ENCODE measurements around the gene TADA1. TPM values are rescaled to one million over a fixed set of nuclear protein-coding genes. Genes with fewer than 3 reads are reported as not detected.
A peak's percentile ranks its signal among the peaks of the same experiment; 100 is the strongest.

TADA1 gene
- polyA plus RNA-seq (ENCODE audit: insufficient read length in 4 of 4): 10 to 100 TPM; 23.7 to 27.1 (median 26.0) TPM

GRCh38 chr1:166875734-166876539 lies at the start of gene TADA1:
Gene TADA1 (minus strand): TSS chr1:166876264. CDS start chr1:166876233, 31 bp downstream.
- DNase-seq (ENCODE audit: low read depth in 4 of 4, low spot score in 2 of 4): peak; percentile 85 to 98 (median 92)

GRCh38 chr1:166924823-166925541 lies 48.9 kb upstream of the TADA1 start:
- DNase-seq (ENCODE audit: low read depth in 4 of 4, low spot score in 2 of 4): no peak

- DNase-seq (ENCODE audit: low read depth in 4 of 4, low spot score in 2 of 4): peak in 1 of 4 donors; percentile 42
Measured at GRCh38 chr1:166920561-166921475, 44.8 kb upstream of the TADA1 start.

GRCh38 chr1:166918956-166919316 lies 42.9 kb upstream of the TADA1 start:
- no peak for DNase-seq (ENCODE audit: low read depth in 4 of 4, low spot score in 2 of 4)

- DNase-seq (ENCODE audit: low read depth in 4 of 4, low spot score in 2 of 4): no peak
Measured at GRCh38 chr1:166918088-166918955, 42.3 kb upstream of the TADA1 start.

- DNase-seq (ENCODE audit: low read depth in 4 of 4, low spot score in 2 of 4): no peak
Measured at GRCh38 chr1:166915941-166916340, 39.9 kb upstream of the TADA1 start.

GRCh38 chr1:166915042-166915441 lies 39.0 kb upstream of the TADA1 start:
- no peak for DNase-seq (ENCODE audit: low read depth in 4 of 4, low spot score in 2 of 4)

- DNase-seq (ENCODE audit: low read depth in 4 of 4, low spot score in 2 of 4): no peak
Measured at GRCh38 chr1:166914111-166914510, 38.0 kb upstream of the TADA1 start.

GRCh38 chr1:166911624-166912023 lies 35.6 kb upstream of the TADA1 start:
- DNase-seq (ENCODE audit: low read depth in 4 of 4, low spot score in 2 of 4): no peak

- DNase-seq (ENCODE audit: low read depth in 4 of 4, low spot score in 2 of 4): peak in 2 of 4 donors; percentile 51 to 69
Measured at GRCh38 chr1:166910396-166910994, 34.4 kb upstream of the TADA1 start.

GRCh38 chr1:166908942-166909341 lies 32.9 kb upstream of the TADA1 start:
- no peak for DNase-seq (ENCODE audit: low read depth in 4 of 4, low spot score in 2 of 4)

- DNase-seq (ENCODE audit: low read depth in 4 of 4, low spot score in 2 of 4): no peak
Measured at GRCh38 chr1:166907763-166908162, 31.7 kb upstream of the TADA1 start.

GRCh38 chr1:166907051-166907450 lies 31.0 kb upstream of the TADA1 start:
- no peak for DNase-seq (ENCODE audit: low read depth in 4 of 4, low spot score in 2 of 4)

- DNase-seq (ENCODE audit: low read depth in 4 of 4, low spot score in 2 of 4): no peak
Measured at GRCh38 chr1:166906647-166907046, 30.6 kb upstream of the TADA1 start.

GRCh38 chr1:166905900-166906299 lies 29.8 kb upstream of the TADA1 start:
- no peak for DNase-seq (ENCODE audit: low read depth in 4 of 4, low spot score in 2 of 4)

- no peak for DNase-seq (ENCODE audit: low read depth in 4 of 4, low spot score in 2 of 4)
Measured at GRCh38 chr1:166905136-166905535, 29.1 kb upstream of the TADA1 start.

- DNase-seq (ENCODE audit: low read depth in 4 of 4, low spot score in 2 of 4): no peak
Measured at GRCh38 chr1:166903232-166903631, 27.2 kb upstream of the TADA1 start.

GRCh38 chr1:166902279-166902678 lies 26.2 kb upstream of the TADA1 start:
- DNase-seq (ENCODE audit: low read depth in 4 of 4, low spot score in 2 of 4): no peak

- DNase-seq (ENCODE audit: low read depth in 4 of 4, low spot score in 2 of 4): no peak
Measured at GRCh38 chr1:166900987-166901386, 24.9 kb upstream of the TADA1 start.
